HepG2 (cell line): ENCODE measurements around the gene ITIH2. TPM values are rescaled to one million over a fixed set of nuclear protein-coding genes. Genes with fewer than 3 reads are reported as not detected.

Experiments
- AHDC1 ChIP-seq: sonication (generic); formaldehyde crosslinking; IDR thresholded peaks from 2 replicates; pipeline ENCODE4 v1.5.1; 2020; ENCODE audit warnings: mild to moderate bottlenecking, missing genetic modification reagents, borderline replicate concordance
- FOXJ3 ChIP-seq: sonication (generic); formaldehyde crosslinking; IDR thresholded peaks from 2 replicates; pipeline ENCODE4 v1.4.0; 2020; ENCODE audit warnings: missing genetic modification reagents, mild to moderate bottlenecking, borderline replicate concordance
- GATAD1 ChIP-seq: IDR thresholded peaks from 2 replicates; pipeline ENCODE4 v1.6.1; 2016; ENCODE audit warnings: missing genetic modification reagents, missing compliant biosample characterization
- HMG20B ChIP-seq: conservative IDR thresholded peaks from 2 replicates; pipeline ENCODE4 v1.6.1; 2016; ENCODE audit warnings: missing genetic modification reagents, missing compliant biosample characterization
- HNF1B ChIP-seq: sonication (generic); formaldehyde crosslinking; IDR thresholded peaks from 2 replicates; pipeline ENCODE4 v1.5.1; 2020; ENCODE audit warnings: mild to moderate bottlenecking, moderate library complexity, missing genetic modification reagents
- PBX2 ChIP-seq: IDR thresholded peaks from 2 replicates; pipeline ENCODE4 v1.6.1; 2016; ENCODE audit warnings: control low read depth
- REPIN1 ChIP-seq: sonication (generic); formaldehyde crosslinking; IDR thresholded peaks from 2 replicates; pipeline ENCODE4 v1.8.0; 2022; ENCODE audit warnings: missing genetic modification reagents, low read depth, mild to moderate bottlenecking, borderline replicate concordance
- U2AF2 ChIP-seq: fragments of 200-400 bp; formaldehyde crosslinking; IDR thresholded peaks from 2 replicates; pipeline ENCODE4 v1.6.1; 2017; ENCODE audit warnings: low read depth, mild to moderate bottlenecking, low read length
- ZMAT5 ChIP-seq: sonication (generic); formaldehyde crosslinking; IDR thresholded peaks from 2 replicates; pipeline ENCODE4 v1.5.0; 2020; ENCODE audit warnings: mild to moderate bottlenecking, low read depth, missing genetic modification reagents, borderline replicate concordance
- ZNF225 ChIP-seq: sonication (generic); formaldehyde crosslinking; IDR thresholded peaks from 2 replicates; pipeline ENCODE4 v1.4.0; 2020; ENCODE audit warnings: mild to moderate bottlenecking, missing genetic modification reagents
- ZNF354B ChIP-seq: sonication (generic); formaldehyde crosslinking; IDR thresholded peaks from 2 replicates; pipeline ENCODE4 v1.8.0; 2022; ENCODE audit warnings: mild to moderate bottlenecking, missing genetic modification reagents
- ZNF44 ChIP-seq: sonication (generic); formaldehyde crosslinking; IDR thresholded peaks from 2 replicates; pipeline ENCODE4 v1.5.1; 2020; ENCODE audit warnings: mild to moderate bottlenecking, missing genetic modification reagents
- ZNF441 ChIP-seq: sonication (generic); formaldehyde crosslinking; IDR thresholded peaks from 2 replicates; pipeline ENCODE4 v1.7.0; 2021; ENCODE audit warnings: missing genetic modification reagents, borderline replicate concordance
- ZNF607 ChIP-seq: sonication (generic); formaldehyde crosslinking; IDR thresholded peaks from 2 replicates; pipeline ENCODE4 v1.5.1; 2020; ENCODE audit warnings: missing genetic modification reagents, mild to moderate bottlenecking, borderline replicate concordance
- ZNF720 ChIP-seq: sonication (generic); formaldehyde crosslinking; IDR thresholded peaks from 2 replicates; pipeline ENCODE4 v1.4.0; 2020; ENCODE audit warnings: missing genetic modification reagents
- polyA plus RNA-seq, 8 experiments: library from polyadenylated mRNA; depleted of rRNA in 3 of 8; stranded (reverse) in 7 of 8; unstranded in 1 of 8; fragments of >200 nt; fragmentation: Illumina TruSeq in 4 of 8; extraction: Trizol in 4 of 8; gene quantifications; 2 replicates each; pipeline versions ENCODE4 v1.2.1 to v1.2.3, GENCODE V29; 2011 to 2016; ENCODE audit warnings: low read depth in 4 of 8, missing spikeins in 1 of 8, mixed read lengths in 1 of 8; ENCODE audit not compliant: insufficient read depth in 1 of 8
- total RNA-seq, 5 experiments: library from RNA; depleted of rRNA; stranded (reverse); fragments of >200 nt; fragmentation: Illumina TruSeq; extraction: Trizol; gene quantifications; 2 replicates each; pipeline ENCODE4 v1.2.3, GENCODE V29; 2016; ENCODE audit warnings: low read depth in 1 of 5
- TF ChIP-seq, protein P1 (sequence below): sonication (generic); formaldehyde crosslinking; IDR thresholded peaks from 2 replicates; pipeline ENCODE4 v1.4.0; 2020; ENCODE audit warnings: missing genetic modification reagents

ITIH2 gene
- total and polyA plus RNA-seq, 2 of the 13 experiments (the other 11 are each of a cell fraction or from before 2014, with no cell fraction given), result 1,197 to 1,427 TPM

- TF ChIP-seq PBX2 (CRISPR knock-in tag) (peak; percentile 80), ZNF225 (CRISPR knock-in tag) (no peak), ZNF607 (no peak), HMG20B (CRISPR knock-in tag) (peak; percentile 96), ZNF354B (0 out of 2 replicates have a peak, but pooled peaks have one; percentile 56), REPIN1 (peak; percentile 59; the same call in 1 of the 2 replicates), GATAD1 (peak; percentile 57), AHDC1 (CRISPR knock-in tag) (peak; percentile 86), FOXJ3 (peak; percentile 48), ZMAT5 (CRISPR knock-in tag) (no peak), ZNF720 (no peak), HNF1B (CRISPR knock-in tag) (no peak), ZNF44 (CRISPR knock-in tag) (0 out of 2 replicates have a peak, but pooled peaks have one; percentile 30), ZNF441 (CRISPR knock-in tag) (no peak), U2AF2 (no peak)
- TF ChIP-seq, protein P1, sequence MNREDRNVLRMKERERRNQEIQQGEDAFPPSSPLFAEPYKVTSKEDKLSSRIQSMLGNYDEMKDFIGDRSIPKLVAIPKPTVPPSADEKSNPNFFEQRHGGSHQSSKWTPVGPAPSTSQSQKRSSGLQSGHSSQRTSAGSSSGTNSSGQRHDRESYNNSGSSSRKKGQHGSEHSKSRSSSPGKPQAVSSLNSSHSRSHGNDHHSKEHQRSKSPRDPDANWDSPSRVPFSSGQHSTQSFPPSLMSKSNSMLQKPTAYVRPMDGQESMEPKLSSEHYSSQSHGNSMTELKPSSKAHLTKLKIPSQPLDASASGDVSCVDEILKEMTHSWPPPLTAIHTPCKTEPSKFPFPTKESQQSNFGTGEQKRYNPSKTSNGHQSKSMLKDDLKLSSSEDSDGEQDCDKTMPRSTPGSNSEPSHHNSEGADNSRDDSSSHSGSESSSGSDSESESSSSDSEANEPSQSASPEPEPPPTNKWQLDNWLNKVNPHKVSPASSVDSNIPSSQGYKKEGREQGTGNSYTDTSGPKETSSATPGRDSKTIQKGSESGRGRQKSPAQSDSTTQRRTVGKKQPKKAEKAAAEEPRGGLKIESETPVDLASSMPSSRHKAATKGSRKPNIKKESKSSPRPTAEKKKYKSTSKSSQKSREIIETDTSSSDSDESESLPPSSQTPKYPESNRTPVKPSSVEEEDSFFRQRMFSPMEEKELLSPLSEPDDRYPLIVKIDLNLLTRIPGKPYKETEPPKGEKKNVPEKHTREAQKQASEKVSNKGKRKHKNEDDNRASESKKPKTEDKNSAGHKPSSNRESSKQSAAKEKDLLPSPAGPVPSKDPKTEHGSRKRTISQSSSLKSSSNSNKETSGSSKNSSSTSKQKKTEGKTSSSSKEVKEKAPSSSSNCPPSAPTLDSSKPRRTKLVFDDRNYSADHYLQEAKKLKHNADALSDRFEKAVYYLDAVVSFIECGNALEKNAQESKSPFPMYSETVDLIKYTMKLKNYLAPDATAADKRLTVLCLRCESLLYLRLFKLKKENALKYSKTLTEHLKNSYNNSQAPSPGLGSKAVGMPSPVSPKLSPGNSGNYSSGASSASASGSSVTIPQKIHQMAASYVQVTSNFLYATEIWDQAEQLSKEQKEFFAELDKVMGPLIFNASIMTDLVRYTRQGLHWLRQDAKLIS (CRISPR knock-in tag), result no peak; the same call in 1 of the 2 replicates
Measured at GRCh38 chr10:7686351-7687171, 16.6 kb upstream of the ITIH2 start (continued).
